Skeletal muscle cell (primary cell): ENCODE measurements around the gene LCE2D.
"Not testable (repeated sequence)": the region's sequence is repeated elsewhere in the genome, so short reads cannot be mapped to it uniquely, and the experiment has no call there.

ENCODE experiments used
- DNase-seq: peaks from one replicate; pipeline ENCODE4 v3.0.0-alpha.2; 2010; ENCODE audit warnings: low read depth
- H3K4me3 ChIP-seq: 2 replicates; pipeline ENCODE4 v1.5.1; 2011; ENCODE audit warnings: low read depth, mild to moderate bottlenecking, control low read depth, low read length, moderate library complexity

The LCE2D gene, protein sequence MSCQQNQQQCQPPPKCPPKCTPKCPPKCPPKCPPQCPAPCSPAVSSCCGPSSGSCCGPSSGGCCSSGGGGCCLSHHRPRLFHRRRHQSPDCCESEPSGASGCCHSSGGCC

DNA sequence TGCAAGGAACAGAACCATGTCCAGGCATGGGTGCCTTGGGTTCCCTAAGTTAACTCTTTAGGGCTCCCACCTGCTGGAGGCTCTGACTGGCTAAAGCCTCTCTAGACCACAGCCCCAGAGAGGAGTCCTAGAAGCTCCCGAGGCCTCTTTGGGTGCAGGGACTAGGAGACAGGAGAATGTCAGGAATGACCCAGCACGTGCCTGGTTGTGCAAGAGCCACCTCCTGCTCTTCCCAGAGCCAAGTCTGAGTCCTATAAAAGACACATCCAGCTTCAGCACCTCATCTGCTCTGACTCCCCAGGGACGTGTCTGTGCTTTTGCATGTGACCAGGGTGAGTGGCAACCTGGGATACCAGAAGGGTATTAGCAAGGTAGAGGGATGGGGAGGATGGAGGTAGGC is at the start of gene LCE2D:
Gene LCE2D, plus strand, starts transcription at position 283 of the 400 bp plus-strand sequence. CDS start 726 bp downstream, outside the sequence.
- H3K4me3 ChIP-seq = no peak within 1 kb of the TSS
- no peak for DNase-seq

- no peak for DNase-seq
- no peak within 1 kb of the TSS for H3K4me3 ChIP-seq
Observed at GRCh38 chr1:152613511-152613910, 49.7 kb upstream of the LCE2D start, which contains the start of gene LCE3B. TSS of gene LCE3B (plus strand) at chr1:152613811. CDS start at chr1:152613811, 0 bp downstream.

GRCh38 chr1:152621993-152622392 is 41.2 kb upstream of the LCE2D start:
- no peak overlapping the region for H3K4me3 ChIP-seq
- DNase-seq = no peak

DNA sequence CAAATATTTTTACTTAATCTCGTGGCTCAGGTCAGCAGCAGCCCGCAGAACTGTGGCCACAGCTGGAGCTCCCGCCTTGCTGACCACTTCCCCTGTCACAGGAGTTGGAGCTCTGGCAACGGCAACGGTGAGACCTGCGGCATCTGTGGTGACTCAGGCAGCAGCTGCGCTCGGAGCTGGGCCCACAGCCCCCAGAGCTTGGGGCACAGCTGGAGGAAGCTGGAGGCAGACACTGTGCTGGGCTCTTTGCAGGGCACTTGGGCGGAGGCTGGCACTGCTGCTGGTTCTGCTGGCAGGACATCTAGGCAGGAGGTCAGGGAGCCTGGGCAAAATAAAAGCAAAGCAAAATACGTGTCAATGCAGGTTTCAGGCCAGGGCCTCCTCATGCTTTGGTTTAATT is 40.4 kb upstream of the LCE2D start, which contains the start of gene LCE3A:
Gene LCE3A, minus strand, starts transcription at position 301 of the 400 bp plus-strand sequence. Its CDS starts 0 bp downstream, at position 301.
- no peak within 1 kb of the TSS for H3K4me3 ChIP-seq
- DNase-seq = peak; percentile 25

- no peak overlapping the region for H3K4me3 ChIP-seq
- DNase-seq = no peak
Observed at GRCh38 chr1:152623203-152623844, 39.9 kb upstream of the LCE2D start.

DNA sequence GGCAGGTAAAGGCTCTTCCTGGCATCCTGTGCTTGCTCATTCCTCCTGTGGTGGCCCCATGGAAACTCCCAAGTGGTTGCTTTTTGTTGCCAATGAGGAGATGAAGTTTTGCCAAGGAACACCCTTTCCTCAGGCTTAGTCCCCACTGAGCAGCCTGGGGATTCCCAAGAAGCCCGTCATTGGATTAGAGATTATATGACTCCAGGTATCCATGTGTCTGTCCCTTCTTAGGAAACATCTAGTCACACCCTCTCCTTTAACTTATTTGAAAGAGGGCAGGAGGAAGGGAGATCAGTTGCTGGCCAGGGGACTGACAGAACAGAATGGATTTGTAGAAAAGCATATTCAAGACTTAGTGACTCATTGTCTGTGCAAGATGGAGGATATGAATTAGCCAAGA is 36.4 kb upstream of the LCE2D start:
- no peak overlapping the region for H3K4me3 ChIP-seq
- DNase-seq = no peak

- DNase-seq = no peak
Observed at GRCh38 chr1:152630596-152630995, 32.6 kb upstream of the LCE2D start.

DNA sequence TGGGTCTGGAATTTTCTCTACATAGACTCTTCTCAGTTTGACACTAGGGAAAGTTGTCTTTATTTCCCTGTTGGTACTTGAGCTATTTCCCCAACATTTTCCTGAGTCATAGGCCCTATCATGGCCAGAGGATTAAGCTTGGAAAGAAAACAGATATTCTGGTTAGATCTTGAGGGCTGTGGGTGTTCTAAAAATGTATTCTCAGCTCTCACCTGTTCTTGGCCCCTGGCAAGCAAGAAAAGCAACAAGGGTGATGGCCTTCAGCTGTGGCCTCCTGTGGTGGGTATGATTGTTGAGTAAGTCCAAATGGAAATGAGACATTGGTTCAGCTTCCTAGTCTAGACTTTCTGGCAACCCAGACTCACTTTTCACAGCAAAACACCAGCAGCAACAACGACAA is 22.8 kb upstream of the LCE2D start:
- H3K4me3 ChIP-seq = no peak overlapping the region
- peak; percentile 4 for DNase-seq

More at GRCh38 chr1:152630596-152630995, 32.6 kb upstream of the LCE2D start:
- no peak overlapping the region for H3K4me3 ChIP-seq

DNA sequence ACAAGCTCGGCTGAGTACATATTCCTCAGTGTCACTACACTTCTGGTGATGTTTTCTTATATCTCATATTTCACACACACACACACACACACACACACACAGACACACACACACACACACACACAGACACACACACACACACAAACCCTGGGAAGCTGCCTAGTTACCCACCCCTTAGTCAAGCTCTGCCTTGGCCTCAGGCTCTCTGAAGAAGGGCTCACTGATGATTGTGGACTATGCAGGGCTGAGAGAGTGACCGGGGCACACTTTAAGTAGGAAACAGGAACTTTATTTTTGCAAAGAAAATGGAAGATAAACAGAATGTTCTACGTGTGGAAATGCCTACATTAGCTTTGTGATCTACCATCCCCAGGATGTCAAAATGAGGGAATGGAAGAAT is 19.2 kb upstream of the LCE2D start:
- DNase-seq = no peak
- H3K4me3 ChIP-seq = no peak overlapping the region

DNA sequence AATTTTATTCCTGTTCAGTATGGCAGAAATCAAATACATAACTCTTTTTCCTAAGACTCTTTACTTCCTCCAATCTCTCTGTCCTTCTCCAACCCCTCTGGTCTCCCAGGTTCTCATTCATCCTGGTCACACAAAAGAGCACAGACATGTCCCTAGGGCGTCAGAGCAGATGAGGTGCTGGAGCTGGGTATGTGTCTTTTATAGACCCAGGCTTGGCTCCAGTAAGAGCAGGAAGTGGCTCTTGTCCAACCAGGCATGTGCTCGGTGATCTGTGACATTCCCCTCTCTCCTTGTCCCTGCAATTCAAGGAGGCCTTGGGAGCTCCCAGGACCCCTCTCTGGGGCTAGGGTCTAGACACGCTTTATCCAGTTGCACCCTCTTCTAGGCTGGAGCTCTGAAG is 18.0 kb upstream of the LCE2D start:
- no peak overlapping the region for H3K4me3 ChIP-seq
- no peak for DNase-seq

DNA sequence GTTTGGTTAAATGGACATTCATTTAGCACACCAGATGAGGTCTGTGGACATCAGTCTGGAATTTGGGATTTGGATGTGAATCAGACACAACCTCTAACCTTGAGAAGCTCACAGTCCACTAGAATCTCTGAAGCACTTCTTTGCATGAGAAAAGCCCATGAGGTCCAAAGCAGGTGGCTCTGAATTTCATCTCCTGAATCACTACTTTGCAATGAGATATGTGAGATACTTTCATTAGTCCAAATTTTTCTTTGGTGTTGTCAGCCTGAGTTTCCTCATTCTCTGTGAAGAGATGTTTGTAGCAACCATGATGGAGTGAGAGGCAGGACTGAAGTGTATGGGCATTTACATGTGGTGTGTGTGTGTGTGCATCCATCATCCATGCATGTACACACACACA is 16.5 kb upstream of the LCE2D start:
- no peak for DNase-seq
- no peak overlapping the region for H3K4me3 ChIP-seq

GRCh38 chr1:152654110-152654509 is 9.1 kb upstream of the LCE2D start:
- no peak overlapping the region for H3K4me3 ChIP-seq
- peak; percentile 3 for DNase-seq

DNA sequence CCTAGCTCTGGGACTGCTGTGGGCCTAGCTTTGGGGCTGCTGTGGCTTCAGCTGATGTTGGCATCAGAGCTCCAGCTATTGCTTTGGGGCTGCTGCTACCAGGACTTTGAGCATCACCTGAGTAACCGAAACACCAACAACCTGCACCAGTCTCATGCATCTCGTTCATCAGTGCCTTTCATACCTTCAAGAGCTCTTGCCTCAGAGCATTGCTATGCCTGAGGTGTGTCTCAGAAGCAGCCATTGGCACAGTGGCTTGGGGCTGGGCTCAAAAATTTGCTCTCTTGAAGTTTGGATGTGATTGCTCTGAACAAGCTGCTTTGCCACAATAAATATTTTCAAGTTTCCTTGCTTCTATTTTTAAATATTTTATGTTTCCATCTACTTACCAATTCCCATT is 6.7 kb upstream of the LCE2D start:
- DNase-seq = no peak
- no peak overlapping the region for H3K4me3 ChIP-seq

- no peak for DNase-seq
- H3K4me3 ChIP-seq = no peak overlapping the region
Observed at GRCh38 chr1:152657677-152658076, 5.5 kb upstream of the LCE2D start.

DNA sequence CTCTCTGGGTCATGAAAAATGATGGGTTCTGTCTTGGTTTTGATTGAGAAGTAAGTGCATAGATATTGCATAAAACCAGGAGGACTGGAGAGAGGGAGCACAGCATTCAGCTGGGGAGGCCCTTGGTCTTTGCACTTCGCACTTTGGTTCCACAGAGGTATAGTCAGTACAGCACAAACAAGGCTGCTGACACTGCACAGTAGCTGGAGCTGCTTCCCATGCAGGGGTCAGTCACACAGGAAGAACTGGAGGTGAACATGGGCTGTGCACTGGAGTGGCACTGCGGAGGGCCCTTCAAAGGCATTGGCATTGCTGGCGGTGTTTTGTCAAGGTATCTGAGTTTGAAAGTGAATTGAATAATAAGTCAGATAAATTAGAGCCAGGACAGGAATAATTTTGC is 4.5 kb upstream of the LCE2D start:
- no peak overlapping the region for H3K4me3 ChIP-seq
- no peak for DNase-seq

GRCh38 chr1:152666171-152666570 is 3.0 kb downstream of the LCE2D start:
- H3K4me3 ChIP-seq, DNase-seq: not testable (repeated sequence)

DNA sequence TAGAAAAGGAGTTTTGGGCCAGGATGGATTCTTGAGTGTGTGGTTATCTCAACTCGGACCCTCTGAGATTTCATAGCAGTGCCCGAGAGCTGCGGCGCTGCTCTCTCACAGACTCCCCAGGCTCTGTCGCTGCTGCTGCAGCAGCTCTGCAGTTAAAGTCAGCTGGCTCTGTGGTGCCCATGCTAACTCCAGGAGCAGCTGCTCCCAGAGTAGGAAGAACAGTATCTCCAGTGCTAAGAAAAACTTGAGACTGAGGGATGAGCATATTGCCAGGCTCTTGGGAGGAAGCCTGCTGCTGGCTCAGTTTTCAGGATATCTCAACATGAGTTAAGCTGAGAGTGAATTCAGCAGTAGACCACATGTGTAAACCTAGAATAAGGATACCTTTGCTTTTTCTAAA is 4.5 kb downstream of the LCE2D start:
- no peak overlapping the region for H3K4me3 ChIP-seq
- DNase-seq = no peak

GRCh38 chr1:152673016-152673415 is 9.8 kb downstream of the LCE2D start:
- no peak overlapping the region for H3K4me3 ChIP-seq
- DNase-seq = no peak

GRCh38 chr1:152674983-152675382 is 11.8 kb downstream of the LCE2D start, which contains the start of gene LCE2C:
TSS of gene LCE2C (plus strand) at chr1:152675279. CDS start at chr1:152676016, 737 bp downstream.
- DNase-seq, H3K4me3 ChIP-seq: not testable (repeated sequence)

DNA sequence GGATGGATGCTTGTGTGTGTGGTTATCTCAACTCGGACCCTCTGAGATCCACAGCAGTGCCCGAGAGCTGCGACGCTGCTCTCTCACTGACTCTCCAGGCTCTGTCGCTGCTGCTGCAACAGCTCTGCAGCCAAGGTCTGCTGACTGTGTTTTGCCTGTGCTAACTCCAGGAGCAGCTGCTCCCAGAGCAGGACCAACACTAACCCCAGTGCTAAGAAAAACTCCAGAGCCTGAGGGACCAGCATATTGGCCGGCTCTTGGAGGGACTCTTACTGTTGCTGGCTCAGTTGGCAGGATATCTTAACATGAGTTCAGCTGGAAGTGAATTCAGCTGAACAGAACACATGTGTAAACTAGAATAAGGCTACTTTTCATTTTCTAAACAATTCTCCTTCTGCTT is 16.3 kb downstream of the LCE2D start:
- no peak for DNase-seq
- no peak overlapping the region for H3K4me3 ChIP-seq

DNA sequence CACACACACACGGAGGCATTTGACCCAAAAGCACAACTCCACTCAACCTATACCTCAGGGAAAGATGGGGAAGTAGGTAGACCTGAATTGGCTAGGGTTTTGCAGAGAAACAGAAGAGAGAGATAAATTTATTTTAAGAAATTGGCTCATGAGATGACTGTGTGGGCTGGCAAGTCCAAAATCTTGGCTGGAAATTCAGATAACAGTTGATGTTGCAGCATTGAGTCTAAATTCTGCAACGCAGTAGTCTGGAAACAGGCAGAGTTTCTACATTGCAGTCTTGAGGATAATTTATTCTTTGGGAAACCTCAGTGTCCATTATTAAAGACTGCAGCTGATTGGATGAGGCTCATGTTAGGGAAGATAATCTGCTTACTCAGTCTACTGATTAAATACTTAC is 18.4 kb downstream of the LCE2D start:
- H3K4me3 ChIP-seq = no peak overlapping the region
- DNase-seq = no peak
